Progenitor cell of endocrine pancreas (in vitro differentiated cells): Measurements from ENCODE around the gene SKA2. TPM values are rescaled to one million over a fixed set of nuclear protein-coding genes. Genes with fewer than 3 reads are reported as not detected.
"Not testable (repeated sequence)": the region's sequence is repeated elsewhere in the genome, so short reads cannot be mapped to it uniquely, and the experiment has no call there.

ENCODE experiments used
- DNase-seq: peaks from one replicate; pipeline ENCODE4 v3.0.0; 2021; ENCODE audit warnings: low spot score; ENCODE audit not compliant: unreplicated experiment
- H3K27ac Mint-ChIP-seq: 2 replicates; pipeline ENCODE4 v1.8.0; 2021; ENCODE audit warnings: mild to moderate bottlenecking, moderate library complexity, mixed read lengths
- H3K27me3 Mint-ChIP-seq: 2 replicates; pipeline ENCODE4 v1.8.0; 2021; ENCODE audit warnings: mixed read lengths
- H3K36me3 Mint-ChIP-seq: 2 replicates; pipeline ENCODE4 v1.8.0; 2022; ENCODE audit warnings: mixed read lengths; ENCODE audit not compliant: insufficient read depth
- H3K4me1 Mint-ChIP-seq: 2 replicates; pipeline ENCODE4 v1.8.0; 2021; ENCODE audit warnings: low read depth, mixed read lengths
- H3K4me3 Mint-ChIP-seq: 2 replicates; pipeline ENCODE4 v1.8.0; 2021; ENCODE audit warnings: low read depth, mild to moderate bottlenecking, moderate library complexity, mixed read lengths
- H3K9me3 Mint-ChIP-seq: 2 replicates; pipeline ENCODE4 v1.8.0; 2021; ENCODE audit warnings: low read depth, mixed read lengths
- total RNA-seq: library from RNA; stranded (reverse); gene quantifications from 2 replicates; pipeline ENCODE4 v1.2.1, GENCODE V29; 2021
- TF ChIP-seq, protein P1 (sequence below): fragments of 200-600 bp; sonication (generic); IDR thresholded peaks from one replicate; pipeline ENCODE4 v1.5.0; 2021; ENCODE audit warnings: antibody characterized with exemption, mild to moderate bottlenecking; ENCODE audit not compliant: unreplicated experiment

The SKA2 gene
- total RNA-seq, 1 donor from 2014 or later, result 61.6 TPM

DNA sequence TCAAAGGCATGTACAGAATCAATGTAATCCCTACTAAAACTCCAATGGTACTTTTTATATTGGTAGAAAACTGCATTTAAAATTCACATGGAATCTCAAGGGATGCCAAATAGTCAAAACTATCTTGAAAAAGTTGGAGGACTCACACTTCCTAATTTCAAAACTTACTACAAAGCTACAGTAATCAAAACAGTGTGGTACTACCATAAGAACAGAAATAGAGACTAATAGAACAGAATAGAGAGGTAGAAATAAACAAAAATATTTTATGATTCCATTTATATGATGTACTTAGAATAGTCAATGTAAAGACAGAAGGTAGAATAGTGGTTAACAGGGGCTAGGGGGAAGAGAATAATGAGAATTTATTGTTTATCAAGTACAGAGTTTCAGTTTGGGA lies 57.1 kb downstream of the SKA2 start:
- Mint-ChIP-seq H3K27me3 (no peaks in the 10 kb centered on the region), H3K4me3 (no peak overlapping the region), H3K27ac (no peak overlapping the region), H3K36me3 (peaks cover 19% of the 10 kb centered on the region), H3K4me1 (peaks cover 7% of the 10 kb centered on the region), H3K9me3 (peaks cover 7% of the 10 kb centered on the region)
- TF ChIP-seq, protein P1, sequence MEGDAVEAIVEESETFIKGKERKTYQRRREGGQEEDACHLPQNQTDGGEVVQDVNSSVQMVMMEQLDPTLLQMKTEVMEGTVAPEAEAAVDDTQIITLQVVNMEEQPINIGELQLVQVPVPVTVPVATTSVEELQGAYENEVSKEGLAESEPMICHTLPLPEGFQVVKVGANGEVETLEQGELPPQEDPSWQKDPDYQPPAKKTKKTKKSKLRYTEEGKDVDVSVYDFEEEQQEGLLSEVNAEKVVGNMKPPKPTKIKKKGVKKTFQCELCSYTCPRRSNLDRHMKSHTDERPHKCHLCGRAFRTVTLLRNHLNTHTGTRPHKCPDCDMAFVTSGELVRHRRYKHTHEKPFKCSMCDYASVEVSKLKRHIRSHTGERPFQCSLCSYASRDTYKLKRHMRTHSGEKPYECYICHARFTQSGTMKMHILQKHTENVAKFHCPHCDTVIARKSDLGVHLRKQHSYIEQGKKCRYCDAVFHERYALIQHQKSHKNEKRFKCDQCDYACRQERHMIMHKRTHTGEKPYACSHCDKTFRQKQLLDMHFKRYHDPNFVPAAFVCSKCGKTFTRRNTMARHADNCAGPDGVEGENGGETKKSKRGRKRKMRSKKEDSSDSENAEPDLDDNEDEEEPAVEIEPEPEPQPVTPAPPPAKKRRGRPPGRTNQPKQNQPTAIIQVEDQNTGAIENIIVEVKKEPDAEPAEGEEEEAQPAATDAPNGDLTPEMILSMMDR, result no peak
- no peak for DNase-seq

DNA sequence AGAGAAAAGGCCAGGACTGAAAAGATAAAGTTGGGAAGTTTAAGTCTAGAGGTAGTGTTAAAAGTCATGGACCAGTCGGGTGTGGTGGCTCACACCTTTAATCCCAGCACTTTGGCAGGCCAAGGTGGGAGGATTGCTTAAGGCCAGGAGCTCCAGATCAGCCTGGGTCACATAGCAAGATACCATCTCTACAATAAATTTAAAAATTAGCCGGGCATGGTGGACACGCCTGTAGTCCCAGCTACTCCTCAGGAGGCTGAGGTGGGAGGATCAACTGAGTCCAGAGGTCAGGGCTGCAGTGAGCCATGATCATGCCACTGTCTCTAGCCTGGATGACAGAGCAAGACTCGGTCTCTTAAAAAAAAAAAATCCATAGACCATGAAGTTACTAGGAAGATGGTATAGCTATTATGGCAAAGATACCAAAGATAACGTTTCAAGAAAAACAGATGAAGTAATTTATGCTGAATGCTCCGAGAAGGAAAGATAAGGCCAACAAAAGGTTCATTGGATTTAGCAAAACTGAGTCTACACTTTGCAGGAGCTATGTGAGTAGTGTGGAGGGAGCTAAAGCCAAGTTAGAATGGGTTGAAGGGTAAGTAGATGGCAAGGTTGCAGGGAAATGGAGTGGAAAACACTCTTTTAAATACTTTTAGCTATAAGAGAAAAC lies 60.0 kb downstream of the SKA2 start:
- Mint-ChIP-seq H3K4me1 (peaks cover 2% of the 10 kb centered on the region), H3K27ac (no peak overlapping the region), H3K9me3 (peaks cover 2% of the 10 kb centered on the region), H3K27me3 (no peaks in the 10 kb centered on the region), H3K36me3 (peaks cover 14% of the 10 kb centered on the region), H3K4me3 (no peak overlapping the region)
- TF ChIP-seq, protein P1, result no peak
- DNase-seq, result no peak

DNA sequence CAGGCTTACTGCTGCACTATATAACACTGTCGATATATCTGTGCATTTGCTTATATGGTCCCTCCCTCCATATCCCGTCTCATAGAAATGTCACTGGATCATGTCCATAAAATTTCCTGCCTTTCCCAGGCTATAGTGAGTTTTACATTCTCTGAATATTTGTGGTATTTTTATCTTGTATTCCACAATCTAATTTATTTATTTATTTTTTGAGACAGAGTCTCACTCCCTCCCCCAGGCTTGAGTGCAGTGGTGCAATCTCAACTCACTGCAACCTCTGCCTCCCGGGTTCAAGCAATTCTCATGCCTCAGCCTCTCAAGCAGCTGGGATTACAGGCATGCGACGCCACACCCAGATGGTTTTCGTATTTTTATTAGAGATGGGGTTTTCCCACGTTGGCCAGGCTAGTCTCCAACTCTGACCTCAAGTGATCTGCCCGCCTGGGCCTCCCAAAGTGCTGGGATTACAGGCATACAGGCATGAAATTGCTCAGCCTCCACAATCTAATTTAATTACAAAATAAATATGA lies 61.2 kb downstream of the SKA2 start:
- no peak overlapping the region for H3K27ac Mint-ChIP-seq
- DNase-seq, result no peak
- H3K27me3 Mint-ChIP-seq, result no peaks in the 10 kb centered on the region
- peaks cover 8% of the 10 kb centered on the region for H3K36me3 Mint-ChIP-seq
- TF ChIP-seq, protein P1, result no peak
- no peaks in the 10 kb centered on the region for H3K9me3 Mint-ChIP-seq
- no peak overlapping the region for H3K4me3 Mint-ChIP-seq
- peaks cover 2% of the 10 kb centered on the region for H3K4me1 Mint-ChIP-seq

DNA sequence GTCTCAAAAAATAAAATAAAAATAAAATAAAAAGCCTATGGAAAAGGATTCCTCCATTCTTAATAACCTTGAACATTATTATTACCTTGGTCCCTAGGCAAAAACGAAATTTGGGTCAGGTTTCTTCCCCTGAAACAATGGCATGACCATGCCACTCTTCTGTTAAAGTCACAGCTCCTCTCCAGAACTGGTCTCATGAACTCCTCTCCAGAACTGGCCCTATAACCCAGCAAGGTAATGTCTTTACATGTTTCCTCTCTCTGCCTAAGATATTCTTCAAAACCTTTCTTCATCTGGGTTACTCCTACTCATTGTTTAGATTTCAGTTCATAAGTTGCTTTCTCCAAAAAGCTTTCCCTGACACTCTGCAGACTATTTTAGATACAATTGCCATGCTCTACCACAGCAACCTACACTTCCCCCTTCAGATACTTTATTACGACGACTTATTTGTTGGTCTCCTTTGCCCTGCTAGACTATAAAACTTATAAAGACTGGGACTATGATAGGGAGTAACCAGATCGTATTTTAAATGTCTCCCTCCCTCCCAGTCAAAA lies 61.8 kb downstream of the SKA2 start:
- DNase-seq, result no peak
- no peaks in the 10 kb centered on the region for H3K27me3 Mint-ChIP-seq
- H3K4me1 Mint-ChIP-seq, result peaks cover 2% of the 10 kb centered on the region
- TF ChIP-seq, protein P1, result no peak
- H3K9me3 Mint-ChIP-seq, result no peaks in the 10 kb centered on the region
- no peak overlapping the region for H3K4me3 Mint-ChIP-seq
- no peak overlapping the region for H3K27ac Mint-ChIP-seq
- peaks cover 8% of the 10 kb centered on the region for H3K36me3 Mint-ChIP-seq

DNA sequence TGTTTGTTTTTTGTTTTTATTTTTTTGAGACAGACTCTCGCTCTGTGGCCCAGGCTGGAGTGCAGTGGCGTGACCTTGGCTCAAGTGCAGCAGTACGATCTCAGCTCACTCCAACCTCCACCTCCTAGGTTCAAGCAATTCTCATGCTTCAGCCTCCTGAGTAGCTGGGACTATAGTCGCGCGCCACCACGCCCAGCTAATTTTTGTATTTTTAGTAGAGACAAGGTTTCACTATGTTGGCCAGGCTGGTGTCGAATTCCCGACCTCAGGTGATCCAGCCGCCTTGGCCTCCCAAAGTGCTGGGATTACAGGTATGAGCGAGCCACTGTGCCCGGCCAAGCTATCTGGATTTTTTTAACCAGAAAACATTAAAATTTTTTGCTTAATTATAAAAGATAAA lies 64.4 kb downstream of the SKA2 start:
- not testable (repeated sequence) for H3K27ac Mint-ChIP-seq, H3K4me1 Mint-ChIP-seq, H3K9me3 Mint-ChIP-seq

DNA sequence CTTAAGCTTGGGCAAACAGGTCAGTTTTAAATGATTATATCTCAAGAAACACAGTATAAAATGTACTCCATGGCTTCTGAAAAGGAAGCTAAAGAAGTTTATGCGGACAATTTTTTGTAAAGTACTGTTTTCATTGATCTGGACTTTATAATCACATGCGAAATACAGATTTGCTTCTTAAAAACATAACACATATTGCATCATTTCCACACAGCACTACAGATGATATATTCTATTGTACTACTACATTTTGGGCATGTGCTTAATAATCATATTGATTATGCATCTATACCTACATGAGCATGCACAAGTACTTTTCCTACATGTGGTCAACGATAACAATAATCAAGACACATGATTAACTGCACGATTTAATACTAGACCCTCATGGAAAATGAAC lies 70.8 kb downstream of the SKA2 start:
- Mint-ChIP-seq H3K36me3 (peaks cover 19% of the 10 kb centered on the region), H3K4me1 (no peaks in the 10 kb centered on the region), H3K4me3 (no peak overlapping the region), H3K27ac (no peak overlapping the region), H3K9me3 (no peaks in the 10 kb centered on the region), H3K27me3 (no peaks in the 10 kb centered on the region)
- no peak for DNase-seq
- TF ChIP-seq, protein P1, result no peak

More for the DNA sequence above, 64.4 kb downstream of the SKA2 start:
- H3K27me3 Mint-ChIP-seq, DNase-seq, H3K36me3 Mint-ChIP-seq, H3K4me3 Mint-ChIP-seq: not testable (repeated sequence)
